H1 (cell line): ENCODE results near the gene ZMYND15. TPM values are rescaled to one million over a fixed set of nuclear protein-coding genes. Genes with fewer than 3 reads are reported as not detected.

ENCODE experiments used
- BACH1 ChIP-seq: IDR thresholded peaks from 2 replicates; pipeline ENCODE4 v1.6.1; 2012; ENCODE audit warnings: low read length, improper control_type of control experiment
- BRCA1 ChIP-seq: IDR thresholded peaks from 2 replicates; pipeline ENCODE4 v1.6.1; 2012; ENCODE audit warnings: low read depth, low read length, improper control_type of control experiment
- CEBPB ChIP-seq: IDR thresholded peaks from 2 replicates; pipeline ENCODE4 v1.6.1; 2012; ENCODE audit warnings: low read depth, low read length
- CHD7 ChIP-seq: fragments of 300-600 bp; sonication (generic); IDR thresholded peaks from 2 replicates; pipeline ENCODE4 v1.7.1; 2012; ENCODE audit warnings: low read length, moderate library complexity, mild to moderate bottlenecking, inconsistent platforms; ENCODE audit not compliant: insufficient replicate concordance
- KDM4A ChIP-seq: IDR thresholded peaks from one replicate; pipeline ENCODE4 v1.7.1; 2012; ENCODE audit warnings: low read depth, mild to moderate bottlenecking, moderate library complexity, low read length, inconsistent platforms; ENCODE audit not compliant: severe bottlenecking
- POLR2AphosphoS5 ChIP-seq: IDR thresholded peaks from 2 replicates; pipeline ENCODE4 v1.6.1; 2011; ENCODE audit warnings: low read depth, low read length
- SIN3A ChIP-seq, 2 experiments: IDR thresholded peaks in 1 of 2; conservative IDR thresholded peaks in 1 of 2; 2 replicates each; pipeline ENCODE4 v1.6.1; 2011 to 2012; ENCODE audit warnings: low read length in 2 of 2, improper control_type of control experiment in 1 of 2, low read depth in 1 of 2, mild to moderate bottlenecking in 1 of 2
- SP2 ChIP-seq: IDR thresholded peaks from 2 replicates; pipeline ENCODE4 v1.6.1; 2012; ENCODE audit warnings: mild to moderate bottlenecking, low read length, inconsistent platforms
- TAF1 ChIP-seq: IDR thresholded peaks from 2 replicates; pipeline ENCODE4 v1.6.1; 2011; ENCODE audit warnings: mild to moderate bottlenecking, low read depth, low read length
- ZNF274 ChIP-seq: IDR thresholded peaks from 2 replicates; pipeline ENCODE4 v1.7.0; 2012; ENCODE audit warnings: low read length, borderline replicate concordance; ENCODE audit errors: extremely low read depth
- polyA plus RNA-seq, 7 experiments: library from polyadenylated mRNA; depleted of rRNA in 3 of 7; stranded (reverse) in 5 of 7; unstranded in 2 of 7; fragments of >200 nt in 5 of 7; fragments of 200-250 nt in 2 of 7; gene quantifications; 1 replicate in 5 of 7; 2 replicates in 1 of 7; 4 replicates in 1 of 7; pipeline versions ENCODE4 v1.2.1 to v1.2.3, GENCODE V29; 2011 to 2013; ENCODE audit warnings: missing spikeins in 2 of 7, mixed read lengths in 2 of 7
- total RNA-seq: library from RNA; stranded (reverse); fragmentation: NEBNext Ultra II Directional; extraction: Animal tissue kit (Norgen Biotek cat#: 25700); gene quantifications from 2 replicates; pipeline ENCODE4 v1.2.1, GENCODE V29; 2021

ZMYND15 gene
- total and polyA plus RNA-seq, 2 of the 8 experiments (the other 6 are each of a cell fraction or from before 2014, with no cell fraction given), result 0.53 to 0.58 TPM

- TF ChIP-seq CHD7 (no peak), SIN3A (conservative IDR thresholded peaks at IDR 0.05 in 1 of 2, IDR thresholded peaks at IDR 0.05 in 1 of 2; ENCODE audit: low read depth in 1 of 2, low read length in 2 of 2) (no peak; a peak in 1 of 4 replicates), BRCA1 (no peak), TAF1 (peak; percentile 30; the same call in 1 of the 2 replicates), BACH1 (peak; percentile 77), KDM4A (peak; percentile 82), SP2 (peak; percentile 10; the same call in 1 of the 2 replicates), POLR2AphosphoS5 (peak; percentile 50; the same call in 1 of the 2 replicates), CEBPB (no peak), ZNF274 (no peak)
Observed at GRCh38 chr17:4709794-4710692, 29.6 kb upstream of the ZMYND15 start, which contains the start of gene ARRB2 (continued).
